Measurements from ENCODE around the gene PEX7. TPM values are rescaled to one million over a fixed set of nuclear protein-coding genes. Genes with fewer than 3 reads are reported as not detected.

Gene PEX7
- total and polyA plus RNA-seq, 2 of the 8 experiments (the other 6 are each of a cell fraction or from before 2014, with no cell fraction given), result 6.4 to 11.0 TPM

DNA sequence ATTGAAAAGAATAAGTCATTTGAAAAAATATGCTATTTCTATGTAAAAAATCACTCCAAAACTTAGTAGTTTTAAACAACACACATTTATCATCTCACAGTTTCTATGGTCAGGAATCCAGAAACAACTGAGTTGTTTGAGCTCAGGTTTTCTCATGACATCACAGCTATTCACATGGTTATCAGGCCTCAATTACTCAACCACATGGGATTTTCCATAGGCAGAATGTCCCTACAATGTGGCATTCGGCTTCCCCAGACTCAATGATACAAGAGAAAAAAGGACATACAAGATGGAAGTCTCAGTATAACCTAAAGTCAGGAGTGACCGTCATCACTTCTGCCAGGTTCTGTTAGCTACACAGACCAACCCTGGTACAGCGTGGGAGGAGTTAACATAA is 96.3 kb downstream of the PEX7 start:
- no peak overlapping the region for H3K18ac ChIP-seq (ENCODE audit: extremely low read depth, low read length)
- H3K9ac ChIP-seq (replicated peaks in 1 of 4; ENCODE audit: extremely low read depth in 1 of 4, low read depth in 3 of 4, low read length in 3 of 4), result no peak overlapping the region
- WGBS, 2 experiments (ENCODE audit: extremely low coverage in 1 of 2, insufficient coverage in 1 of 2, insufficient read length in 1 of 2, insufficient replicate concordance in 2 of 2, low coverage in 1 of 2, low lambda C conversion rate in 2 of 2, missing lambda C conversion rate in 1 of 2), result 91% methylated on average over 3 of the region's 3 CpGs; no CpG with 5 or more reads in 1 of the 2 experiments
- no peak overlapping the region for H2BK20ac ChIP-seq (ENCODE audit: low read length)
- H3K23me2 ChIP-seq (ENCODE audit: low read depth, low read length), result peaks cover 16% of the 10 kb centered on the region
- H3K4ac ChIP-seq (replicated peaks; ENCODE audit: insufficient read length, low read depth, low read length), result no peak overlapping the region
- H2BK120ac ChIP-seq (replicated peaks; ENCODE audit: low read depth, low read length), result no peak overlapping the region
- H3K79me1 ChIP-seq (ENCODE audit: low read depth, low read length), result no peaks in the 10 kb centered on the region
- no peak overlapping the region for H2BK15ac ChIP-seq (ENCODE audit: low read length)
- TF ChIP-seq ZNF274 (IDR thresholded peaks at IDR 0.05; ENCODE audit: borderline replicate concordance, extremely low read depth, low read length) (no peak), ASH2L (IDR thresholded peaks at IDR 0.05; ENCODE audit: low read length) (no peak), NANOG (IDR thresholded peaks at IDR 0.05; ENCODE audit: insufficient read depth, low read depth, low read length, poor library complexity, severe bottlenecking) (no peak), CBX8 (IDR thresholded peaks at IDR 0.05; ENCODE audit: borderline replicate concordance, low read depth, low read length) (no peak)
- H4K8ac ChIP-seq (ENCODE audit: extremely low read depth, insufficient read depth, low read length), result no peak overlapping the region
- no peak overlapping the region for H4K91ac ChIP-seq (replicated peaks; ENCODE audit: insufficient read length, low read length)
- H3K79me2 ChIP-seq (ENCODE audit: control insufficient read depth in 1 of 2, insufficient read depth in 2 of 2, low read length in 2 of 2), result no peaks in the 10 kb centered on the region
- peaks cover 0 to 4% (median 1%) of the 10 kb centered on the region in 4 experiments; a peak in 2 of 8 replicates for H3K36me3 ChIP-seq (ENCODE audit: control insufficient read depth in 2 of 4, insufficient read depth in 4 of 4, low read length in 3 of 4)
- H2BK12ac ChIP-seq (ENCODE audit: low read depth, low read length), result no peak overlapping the region
- no peak overlapping the region for H2AFZ ChIP-seq (ENCODE audit: low read length)
- H3K56ac ChIP-seq (replicated peaks; ENCODE audit: insufficient read length, low read depth, low read length), result no peak overlapping the region
- no peak overlapping the region for H3K23ac ChIP-seq (ENCODE audit: insufficient read length)
- CTCF ChIA-PET (ENCODE audit: partially characterized antibody), result interaction anchor here (0.9 to 1.6 kb wide), 6 partner anchors 8 to 275 kb away, joined by 3 to 5 read pairs (median 4); no protein-coding TSS in a partner anchor
- H3K14ac ChIP-seq (ENCODE audit: insufficient read length), result no peak overlapping the region
- H2AK5ac ChIP-seq (ENCODE audit: low read depth, low read length), result no peak overlapping the region
- peaks cover 31 to 45% (median 44%) of the 10 kb centered on the region in 4 experiments for H3K27me3 ChIP-seq (replicated peaks in 1 of 4; ENCODE audit: control insufficient read depth in 3 of 4, extremely low read depth in 1 of 4, insufficient read depth in 3 of 4, low read length in 3 of 4)
- no peaks in the 10 kb centered on the region for H4K20me1 ChIP-seq (replicated peaks in 1 of 2; ENCODE audit: control insufficient read depth in 1 of 2, insufficient read depth in 2 of 2, low read length in 2 of 2)
- no peak for DNase-seq (ENCODE audit: low read depth in 1 of 2, low spot score in 2 of 2)
- H3K9me3 ChIP-seq (ENCODE audit: insufficient read depth in 2 of 2, low read depth in 1 of 2, low read length in 1 of 2), result peaks cover 0 to 3% of the 10 kb centered on the region in 2 experiments; a peak in 1 of 4 replicates
- POLR2A ChIA-PET (ENCODE audit: partially characterized antibody), result interaction anchor here (1.2 kb wide), 1 partner anchor 11 kb away, joined by 4 read pairs; no protein-coding TSS in a partner anchor
- no peak overlapping the region for H4K5ac ChIP-seq (ENCODE audit: insufficient read length, low read depth, low read length)
- no peak for FAIRE-seq
- H3K4me2 ChIP-seq (ENCODE audit: insufficient read depth in 1 of 2, low read depth in 2 of 2, low read length in 2 of 2), result no peak overlapping the region
- no peak overlapping the region for H2BK5ac ChIP-seq (ENCODE audit: low read depth, low read length)
- H3K4me1 ChIP-seq (replicated peaks in 1 of 4; ENCODE audit: control insufficient read depth in 3 of 4, insufficient read depth in 4 of 4, low read length in 3 of 4), result peaks cover 0 to 12% (median 8%) of the 10 kb centered on the region in 4 experiments; a peak in 5 of 7 replicates
- H3K4me3 ChIP-seq (ENCODE audit: extremely low read depth in 1 of 4, insufficient read depth in 2 of 4, low read depth in 3 of 4, low read length in 4 of 4), result no peak overlapping the region
- H3K27ac ChIP-seq (ENCODE audit: low read depth, low read length), result no peak overlapping the region

Measured in H1 (cell line).